Adrenal gland (tissue), 5 donors: Measurements from ENCODE around the gene VWA3B.

Source experiments
- CTCF ChIP-seq, 6 experiments: fragments of 450-650 bp in 4 of 6; fragments of 200-600 bp in 2 of 6; sonication (generic) in 1 of 6; IDR thresholded peaks; 1 replicate in 5 of 6; 2 replicates in 1 of 6; pipeline versions ENCODE4 v1.5.1 to v1.8.0; 2016 to 2021; ENCODE audit warnings: antibody characterized with exemption in 6 of 6, mild to moderate bottlenecking in 2 of 6, moderate library complexity in 1 of 6
- POLR2A ChIP-seq, 2 donors: fragments of 450-650 bp; IDR thresholded peaks; one replicate each; pipeline ENCODE4 v1.6.1; 2017; ENCODE audit warnings: antibody characterized with exemption in 2 of 2, mild to moderate bottlenecking in 2 of 2, moderate library complexity in 1 of 2
- donor health status: DM: no; HTN: no; CAD: no.

GRCh38 chr2:98060277-98060676 lies 26.7 kb upstream of the VWA3B start:
- TF ChIP-seq POLR2A (IDR thresholded peaks at IDR 0.05) (no peak), CTCF (IDR thresholded peaks at IDR 0.05) (no peak)
